OCI-LY7 (cell line): ENCODE data around the gene CTSE. TPM values are rescaled to one million over a fixed set of nuclear protein-coding genes. Genes with fewer than 3 reads are reported as not detected.

Experiments used
- BruUV-seq: library from RNA; stranded (reverse); fragments of 400-500 nt; replicated peaks from 2 replicates; lab custom pipeline; 2021; lab: Mats Ljungman, UMichigan
- CTCF ChIA-PET: fragments of 300-600 bp; sonication (Branson Sonifier 250); formaldehyde crosslinking; loops from one replicate; lab custom pipeline; 2022; ENCODE audit warnings: antibody characterized with exemption; ENCODE audit not compliant: unreplicated experiment; lab: Charles Lee
- POLR2A ChIA-PET: fragments of 300-600 bp; sonication (Branson Sonifier 250); formaldehyde crosslinking; loops from one replicate; lab custom pipeline; 2022; ENCODE audit warnings: antibody characterized with exemption; lab: Charles Lee
- DNase-seq: peaks from one replicate; pipeline ENCODE4 v3.0.0-alpha.2; 2015; ENCODE audit warnings: low spot score
- H2AFZ ChIP-seq: fragments of 200-600 bp; sonication (generic), shearing (Covaris generic); 2 replicates; pipeline ENCODE4 v1.6.1; 2014; ENCODE audit warnings: mild to moderate bottlenecking, antibody characterized with exemption, low read length, moderate library complexity
- H3K27ac ChIP-seq: fragments of 200-600 bp; sonication (generic); 2 replicates; pipeline ENCODE4 v1.5.1; 2014; ENCODE audit warnings: mixed run types, low read depth, mild to moderate bottlenecking, moderate library complexity, low read length, inconsistent platforms; ENCODE audit not compliant: poor library complexity, severe bottlenecking
- H3K36me3 ChIP-seq: fragments of 200-600 bp; sonication (generic); 2 replicates; pipeline ENCODE4 v1.6.1; 2014; ENCODE audit warnings: mild to moderate bottlenecking, antibody characterized with exemption, low read length, moderate library complexity, mixed read lengths; ENCODE audit not compliant: insufficient read depth
- H3K4me1 ChIP-seq: fragments of 200-600 bp; sonication (generic); 2 replicates; pipeline ENCODE4 v1.5.1; 2014; ENCODE audit warnings: mild to moderate bottlenecking, low read length; ENCODE audit not compliant: insufficient read depth, poor library complexity, severe bottlenecking
- H3K4me2 ChIP-seq: fragments of 200-600 bp; sonication (generic); 2 replicates; pipeline ENCODE4 v1.6.1; 2014; ENCODE audit warnings: mild to moderate bottlenecking, low read length
- H3K4me3 ChIP-seq: fragments of 200-600 bp; sonication (generic); 2 replicates; pipeline ENCODE4 v1.5.1; 2014; ENCODE audit warnings: mild to moderate bottlenecking, low read depth, low read length; ENCODE audit not compliant: poor library complexity, severe bottlenecking
- H3K79me2 ChIP-seq: fragments of 200-600 bp; sonication (generic); 2 replicates; pipeline ENCODE4 v1.6.1; 2016; ENCODE audit warnings: low read depth, mild to moderate bottlenecking, low read length, moderate library complexity, mixed read lengths; ENCODE audit not compliant: insufficient read depth
- H3K9me2 ChIP-seq: fragments of 200-600 bp; sonication (generic); 2 replicates; pipeline ENCODE4 v1.6.1; 2016; ENCODE audit warnings: mild to moderate bottlenecking, low read length, mixed read lengths; ENCODE audit not compliant: insufficient read depth
- H3K9me3 ChIP-seq: fragments of 200-600 bp; sonication (generic); 2 replicates; pipeline ENCODE4 v1.6.1; 2014; ENCODE audit warnings: mild to moderate bottlenecking, mixed run types, low read length, mixed read lengths
- H4K20me1 ChIP-seq: fragments of 200-600 bp; sonication (generic); 2 replicates; pipeline ENCODE4 v1.6.1; 2014; ENCODE audit warnings: mild to moderate bottlenecking, antibody characterized with exemption, low read length, moderate library complexity, mixed read lengths; ENCODE audit not compliant: insufficient read depth
- CTCF ChIP-seq: fragments of 200-600 bp; sonication (generic); conservative IDR thresholded peaks from 2 replicates; pipeline ENCODE4 v1.5.1; 2014; ENCODE audit warnings: mild to moderate bottlenecking, antibody characterized with exemption, low read length, moderate library complexity, mixed read lengths
- EZH2phosphoT487 ChIP-seq: fragments of 200-600 bp; sonication (generic); IDR thresholded peaks from 2 replicates; pipeline ENCODE4 v1.6.1; 2018; ENCODE audit warnings: low read depth, borderline replicate concordance, mild to moderate bottlenecking, mixed run types, antibody characterized with exemption, low read length, moderate library complexity, mixed read lengths
- intact Hi-C: fragments of 100-400 bp; cut with micrococcal nuclease; formaldehyde crosslinking; loops from one replicate; pipeline ENCODE4 v1.10.0; 2022; ENCODE audit not compliant: unreplicated experiment
- total RNA-seq, 2 experiments: library from RNA; depleted of rRNA in 1 of 2; stranded (reverse); fragments of >200 nt in 1 of 2; shearing (Covaris generic) in 1 of 2; gene quantifications; 2 replicates each; pipeline ENCODE4 v1.2.3, GENCODE V29; 2014 to 2022

CTSE gene
- total RNA-seq, 2 experiments from 2014 or later = not detected

- DNase-seq = no peak
- Histone ChIP-seq H3K27ac (no peak overlapping the region), H3K79me2 (no peaks in the 10 kb centered on the region), H3K4me3 (no peak overlapping the region), H3K36me3 (no peaks in the 10 kb centered on the region), H3K9me2 (no peaks in the 10 kb centered on the region), H3K9me3 (no peaks in the 10 kb centered on the region), H4K20me1 (no peaks in the 10 kb centered on the region), H2AFZ (peak overlapping the region; percentile 94; the same call in 1 of the 2 replicates), H3K4me2 (no peak overlapping the region), H3K4me1 (peaks cover 19% of the 10 kb centered on the region)
- ChIA-PET POLR2A (interaction anchor here (0.7 kb wide), 1 partner anchor 552 kb away, joined by 3 read pairs; no protein-coding TSS in a partner anchor), CTCF (interaction anchor here (1.2 kb wide), 1 partner anchor 33 kb away, joined by 3 read pairs; no protein-coding TSS in a partner anchor)
- no TSS peak for BruUV-seq
- no peak for TF ChIP-seq CTCF
- TF ChIP-seq EZH2phosphoT487 = no peak
- intact Hi-C loops = no loop called here
Measured at GRCh38 chr1:206011057-206011456, 12.6 kb downstream of the CTSE start.

- BruUV-seq = no TSS peak
- H3K79me2 ChIP-seq = no peaks in the 10 kb centered on the region
- ChIA-PET CTCF (no interaction called here), POLR2A (no interaction called here)
- H3K9me3 ChIP-seq = no peaks in the 10 kb centered on the region
- no peak overlapping the region for H3K4me2 ChIP-seq
- H2AFZ ChIP-seq = no peak overlapping the region
- TF ChIP-seq CTCF (no peak), EZH2phosphoT487 (no peak)
- H4K20me1 ChIP-seq = no peaks in the 10 kb centered on the region
- H3K4me3 ChIP-seq = no peak overlapping the region
- H3K9me2 ChIP-seq = no peaks in the 10 kb centered on the region
- intact Hi-C loops = no loop called here
- DNase-seq = no peak
- H3K27ac ChIP-seq = no peak overlapping the region
- H3K36me3 ChIP-seq = no peaks in the 10 kb centered on the region
- H3K4me1 ChIP-seq = peaks cover 19% of the 10 kb centered on the region
Measured at GRCh38 chr1:206010060-206010459, 13.6 kb downstream of the CTSE start.

- intact Hi-C loops = no loop called here
- Histone ChIP-seq H3K36me3 (no peaks in the 10 kb centered on the region), H4K20me1 (no peaks in the 10 kb centered on the region), H3K79me2 (no peaks in the 10 kb centered on the region), H3K27ac (no peak overlapping the region), H3K4me1 (peaks cover 7% of the 10 kb centered on the region), H3K9me2 (no peaks in the 10 kb centered on the region), H3K9me3 (no peaks in the 10 kb centered on the region), H2AFZ (no peak overlapping the region), H3K4me3 (no peak overlapping the region), H3K4me2 (no peak overlapping the region)
- TF ChIP-seq EZH2phosphoT487 (no peak), CTCF (no peak)
- CTCF ChIA-PET = no interaction called here
- BruUV-seq = no TSS peak
- no peak for DNase-seq
- POLR2A ChIA-PET = no interaction called here
Measured at GRCh38 chr1:206006946-206007345, 16.7 kb downstream of the CTSE start.
